ENCODE results near the gene EMP1.

- TF ChIP-seq GATA1 (IDR thresholded peaks at IDR 0.05; ENCODE audit: low read depth, low read length): no peak
- TF ChIP-seq POLR2A (IDR thresholded peaks at IDR 0.05; ENCODE audit: low read length): no peak
Measured at GRCh38 chr12:13187399-13187798, 9.1 kb upstream of the EMP1 start.

Data from erythroblast (primary cell).